ENCODE results near the gene VWA3A. TPM values are rescaled to one million over a fixed set of nuclear protein-coding genes. Genes with fewer than 3 reads are reported as not detected.
"Not testable (repeated sequence)": the region's sequence is repeated elsewhere in the genome, so short reads cannot be mapped to it uniquely, and the experiment has no call there.

The VWA3A gene
- total RNA-seq, 1 experiment from 2014 or later = not detected

DNA sequence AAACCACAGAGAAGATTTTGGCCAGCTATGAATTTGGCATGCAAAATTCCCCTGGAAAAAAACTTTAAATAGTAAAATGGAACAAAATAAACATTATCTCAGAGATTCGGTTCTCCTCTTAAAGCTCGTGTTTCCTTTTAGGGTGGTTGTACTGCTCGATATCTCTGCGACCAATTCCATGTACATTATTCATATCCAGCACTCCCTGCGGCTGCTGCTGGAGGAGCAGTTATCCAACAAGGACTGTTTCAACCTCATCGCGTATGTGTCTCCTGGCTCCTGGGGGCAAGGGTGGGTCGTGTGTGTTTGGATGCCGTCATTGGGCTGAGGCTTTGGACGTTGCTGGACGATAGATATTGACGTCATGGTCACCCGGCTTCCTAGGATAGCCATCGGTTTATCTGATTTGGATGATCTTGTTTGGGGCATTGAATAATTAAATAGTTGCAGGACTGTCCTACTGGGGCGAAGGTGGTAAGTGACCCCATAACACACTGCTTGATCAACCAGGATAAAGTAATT lies 33.8 kb downstream of the VWA3A start:
- intact Hi-C loops (cut with micrococcal nuclease) = loop anchor here (10.0 kb wide), 1 partner anchor 59 kb away; no protein-coding TSS in a partner anchor
- BruUV-seq (replicated peaks) = no TSS peak
- no peak for DNase-seq (ENCODE audit: low read depth, low spot score)
- Histone ChIP-seq H3K27me3 (ENCODE audit: insufficient read depth, low read length) (no peaks in the 10 kb centered on the region; the same call in 1 of the 2 replicates), H3K4me2 (ENCODE audit: low read length) (no peak overlapping the region), H3K9me3 (ENCODE audit: control insufficient read depth in 1 of 2, insufficient read depth in 1 of 2, low read depth in 1 of 2, low read length in 2 of 2) (no peaks in the 10 kb centered on the region), H3K4me1 (ENCODE audit: control insufficient read depth in 1 of 2, insufficient read depth in 2 of 2, low read length in 2 of 2) (no peaks in the 10 kb centered on the region), H3K9ac (ENCODE audit: low read length) (no peak overlapping the region), H3K9me2 (ENCODE audit: insufficient read depth) (no peaks in the 10 kb centered on the region), H3K36me3 (ENCODE audit: control insufficient read depth in 1 of 2, insufficient read depth in 2 of 2, low read length in 2 of 2) (no peaks in the 10 kb centered on the region), H2AFZ (ENCODE audit: low read depth, low read length, poor library complexity, severe bottlenecking) (no peak overlapping the region), H4K20me1 (ENCODE audit: insufficient read depth) (no peaks in the 10 kb centered on the region), H3K27ac (ENCODE audit: low read depth, low read length) (no peak overlapping the region), H3K4me3 (replicated peaks in 1 of 2; ENCODE audit: low read depth in 1 of 2, low read length in 2 of 2) (no peak overlapping the region), H3K79me2 (ENCODE audit: insufficient read depth, low read length) (no peaks in the 10 kb centered on the region)
- ChIA-PET RAD21 (ENCODE audit: low non-redundant PET in 1 of 2, low total read pairs in 2 of 2, uncharacterized antibody in 2 of 2, unreplicated experiment in 2 of 2) (no interaction called here), POLR2A (no interaction called here), CTCF (no interaction called here)
- ATAC-seq = no peak
- TF ChIP-seq, protein P1, sequence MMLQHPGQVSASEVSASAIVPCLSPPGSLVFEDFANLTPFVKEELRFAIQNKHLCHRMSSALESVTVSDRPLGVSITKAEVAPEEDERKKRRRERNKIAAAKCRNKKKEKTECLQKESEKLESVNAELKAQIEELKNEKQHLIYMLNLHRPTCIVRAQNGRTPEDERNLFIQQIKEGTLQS (IDR thresholded peaks at IDR 0.05) = no peak
- TF ChIP-seq SIN3A (IDR thresholded peaks at IDR 0.05; ENCODE audit: low read depth) (no peak), SP1 (IDR thresholded peaks at IDR 0.05; ENCODE audit: low read depth) (no peak), ELF1 (IDR thresholded peaks at IDR 0.05; ENCODE audit: borderline replicate concordance, low read depth) (no peak), SRF (IDR thresholded peaks at IDR 0.05; ENCODE audit: low read depth) (no peak), RAD21 (IDR thresholded peaks at IDR 0.05; ENCODE audit: low read depth) (no peak), YY1 (IDR thresholded peaks at IDR 0.05; ENCODE audit: extremely low read depth, insufficient replicate concordance, low read depth, low read length) (no peak), CBX3 (IDR thresholded peaks at IDR 0.05; ENCODE audit: low read depth) (no peak), EZH2phosphoT487 (IDR thresholded peaks at IDR 0.05; ENCODE audit: borderline replicate concordance) (no peak), POLR2AphosphoS5 (IDR thresholded peaks at IDR 0.05; ENCODE audit: low read depth, low read length) (no peak), ZFX (IDR thresholded peaks at IDR 0.05) (no peak), TCF7L2 (IDR thresholded peaks at IDR 0.05; ENCODE audit: borderline replicate concordance, extremely low read depth, insufficient read depth, insufficient read length) (no peak), FOSL1 (IDR thresholded peaks at IDR 0.05; ENCODE audit: low read depth) (no peak), POLR2A (IDR thresholded peaks at IDR 0.05; ENCODE audit: borderline replicate concordance, extremely low read depth, insufficient read depth, insufficient read length) (no peak), CEBPB (IDR thresholded peaks at IDR 0.05; ENCODE audit: low read depth) (no peak), EZH2 (IDR thresholded peaks at IDR 0.05) (no peak)
- TF ChIP-seq, protein P2, sequence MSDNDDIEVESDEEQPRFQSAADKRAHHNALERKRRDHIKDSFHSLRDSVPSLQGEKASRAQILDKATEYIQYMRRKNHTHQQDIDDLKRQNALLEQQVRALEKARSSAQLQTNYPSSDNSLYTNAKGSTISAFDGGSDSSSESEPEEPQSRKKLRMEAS (IDR thresholded peaks at IDR 0.05) = no peak
- TF ChIP-seq, protein P3, sequence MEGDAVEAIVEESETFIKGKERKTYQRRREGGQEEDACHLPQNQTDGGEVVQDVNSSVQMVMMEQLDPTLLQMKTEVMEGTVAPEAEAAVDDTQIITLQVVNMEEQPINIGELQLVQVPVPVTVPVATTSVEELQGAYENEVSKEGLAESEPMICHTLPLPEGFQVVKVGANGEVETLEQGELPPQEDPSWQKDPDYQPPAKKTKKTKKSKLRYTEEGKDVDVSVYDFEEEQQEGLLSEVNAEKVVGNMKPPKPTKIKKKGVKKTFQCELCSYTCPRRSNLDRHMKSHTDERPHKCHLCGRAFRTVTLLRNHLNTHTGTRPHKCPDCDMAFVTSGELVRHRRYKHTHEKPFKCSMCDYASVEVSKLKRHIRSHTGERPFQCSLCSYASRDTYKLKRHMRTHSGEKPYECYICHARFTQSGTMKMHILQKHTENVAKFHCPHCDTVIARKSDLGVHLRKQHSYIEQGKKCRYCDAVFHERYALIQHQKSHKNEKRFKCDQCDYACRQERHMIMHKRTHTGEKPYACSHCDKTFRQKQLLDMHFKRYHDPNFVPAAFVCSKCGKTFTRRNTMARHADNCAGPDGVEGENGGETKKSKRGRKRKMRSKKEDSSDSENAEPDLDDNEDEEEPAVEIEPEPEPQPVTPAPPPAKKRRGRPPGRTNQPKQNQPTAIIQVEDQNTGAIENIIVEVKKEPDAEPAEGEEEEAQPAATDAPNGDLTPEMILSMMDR (IDR thresholded peaks at IDR 0.05 in 2 of 3, conservative IDR thresholded peaks at IDR 0.05 in 1 of 3; ENCODE audit: borderline replicate concordance in 1 of 3, insufficient read depth in 1 of 3, low read depth in 2 of 3, low read length in 2 of 3) = no peak

DNA sequence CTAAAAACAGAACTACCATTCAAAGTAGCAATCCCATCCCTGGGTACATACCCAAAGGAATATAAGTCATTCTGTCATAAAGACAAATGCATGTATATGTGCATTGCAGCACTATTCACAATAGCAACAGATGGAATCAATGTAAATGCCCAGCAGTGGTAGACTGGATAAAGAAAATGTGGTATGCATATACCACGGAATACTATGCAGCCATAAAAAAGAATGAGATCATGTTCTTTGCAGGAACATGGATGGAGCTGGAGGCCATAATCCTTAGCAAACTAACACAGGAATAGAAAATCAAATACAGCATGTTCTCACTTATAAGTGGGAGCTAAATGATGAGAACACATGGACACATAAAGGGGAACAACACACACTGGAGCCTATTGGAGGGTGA lies 36.2 kb downstream of the VWA3A start:
- H3K79me2 ChIP-seq (ENCODE audit: insufficient read depth, low read length); RAD21 ChIA-PET (ENCODE audit: low non-redundant PET in 1 of 2, low total read pairs in 2 of 2, uncharacterized antibody in 2 of 2, unreplicated experiment in 2 of 2); H4K20me1 ChIP-seq (ENCODE audit: insufficient read depth); CTCF ChIA-PET; BruUV-seq (replicated peaks); H3K36me3 ChIP-seq (ENCODE audit: control insufficient read depth in 1 of 2, insufficient read depth in 2 of 2, low read length in 2 of 2); ATAC-seq; H3K4me1 ChIP-seq (ENCODE audit: control insufficient read depth in 1 of 2, insufficient read depth in 2 of 2, low read length in 2 of 2); POLR2A ChIA-PET; H3K9me3 ChIP-seq (ENCODE audit: control insufficient read depth in 1 of 2, insufficient read depth in 1 of 2, low read depth in 1 of 2, low read length in 2 of 2); H3K27me3 ChIP-seq (ENCODE audit: insufficient read depth, low read length); H3K4me2 ChIP-seq (ENCODE audit: low read length); H3K9ac ChIP-seq (ENCODE audit: low read length); DNase-seq (ENCODE audit: low read depth, low spot score); H3K27ac ChIP-seq (ENCODE audit: low read depth, low read length); H3K9me2 ChIP-seq (ENCODE audit: insufficient read depth); H2AFZ ChIP-seq (ENCODE audit: low read depth, low read length, poor library complexity, severe bottlenecking); H3K4me3 ChIP-seq (replicated peaks in 1 of 2; ENCODE audit: low read depth in 1 of 2, low read length in 2 of 2): not testable (repeated sequence)
- intact Hi-C loops (cut with micrococcal nuclease) = loop anchor here (10.0 kb wide), 1 partner anchor 56 kb away; no protein-coding TSS in a partner anchor

All from HCT116 (cell line).